A549 (cell line): ENCODE results near the gene LGALS7.

ENCODE experiments used
- BHLHE40 ChIP-seq: IDR thresholded peaks from 2 replicates; pipeline ENCODE4 v1.6.1; 2012; ENCODE audit warnings: low read depth, low read length, inconsistent platforms
- CEBPB ChIP-seq, 2 experiments: fragments of >200 bp in 1 of 2; sonication (Bioruptor Twin) in 1 of 2; formaldehyde crosslinking in 1 of 2; IDR thresholded peaks; 2 replicates each; pipeline ENCODE4 v1.6.1; 2012 to 2016
- CTCF ChIP-seq: fragments of >200 bp; sonication (Bioruptor Twin); formaldehyde crosslinking; IDR thresholded peaks from 3 replicates; pipeline ENCODE4 v1.5.1; 2016
- HOXB13 ChIP-seq: fragments of 250-450 bp; sonication (Bioruptor Pico); IDR thresholded peaks from 2 replicates; pipeline ENCODE4 v1.5.0; 2020; ENCODE audit warnings: low read depth, mild to moderate bottlenecking, moderate library complexity
- POLR2AphosphoS2 ChIP-seq: conservative IDR thresholded peaks from 2 replicates; pipeline ENCODE4 v1.6.1; 2012; ENCODE audit warnings: low read length, improper control_type of control experiment, inconsistent platforms
- RAD21 ChIP-seq, 2 experiments: fragments of >200 bp in 1 of 2; sonication (Bioruptor Twin) in 1 of 2; formaldehyde crosslinking in 1 of 2; IDR thresholded peaks in 1 of 2; conservative IDR thresholded peaks in 1 of 2; 2 replicates in 1 of 2; 3 replicates in 1 of 2; pipeline ENCODE4 v1.6.1; 2012 to 2018; ENCODE audit warnings: inconsistent platforms in 1 of 2

- TF ChIP-seq CEBPB (IDR thresholded peaks at IDR 0.05) (no peak), CTCF (no peak), HOXB13 (CRISPR knock-in tag) (no peak), BHLHE40 (no peak), RAD21 (conservative IDR thresholded peaks at IDR 0.05 in 1 of 2, IDR thresholded peaks at IDR 0.05 in 1 of 2) (no peak), POLR2AphosphoS2 (peak; percentile 54; the same call in 1 of the 2 replicates)
Observed at GRCh38 chr19:38737921-38738737, 35.2 kb downstream of the LGALS7 start.
